Rectal smooth muscle tissue (tissue), 1 donor: ENCODE data around the gene ERMAP.
A peak's percentile ranks its signal among the peaks of the same experiment; 100 is the strongest.

Experiments used
- H3K27ac ChIP-seq: one replicate; pipeline ENCODE4 v1.7.0; 2013; ENCODE audit warnings: low read depth, low read length, inconsistent platforms
- H3K27me3 ChIP-seq: one replicate; pipeline ENCODE4 v1.7.0; 2013; ENCODE audit warnings: low read length; ENCODE audit not compliant: control insufficient read depth, insufficient read depth
- H3K36me3 ChIP-seq: one replicate; pipeline ENCODE4 v1.7.0; 2013; ENCODE audit warnings: low read length; ENCODE audit not compliant: control insufficient read depth, insufficient read depth
- H3K4me1 ChIP-seq: one replicate; pipeline ENCODE4 v1.7.0; 2013; ENCODE audit warnings: low read length; ENCODE audit not compliant: control insufficient read depth, insufficient read depth
- H3K4me3 ChIP-seq: one replicate; pipeline ENCODE4 v1.7.0; 2013; ENCODE audit warnings: low read length
- H3K9ac ChIP-seq: one replicate; pipeline ENCODE4 v1.7.0; 2013; ENCODE audit warnings: low read length

The ERMAP gene, protein sequence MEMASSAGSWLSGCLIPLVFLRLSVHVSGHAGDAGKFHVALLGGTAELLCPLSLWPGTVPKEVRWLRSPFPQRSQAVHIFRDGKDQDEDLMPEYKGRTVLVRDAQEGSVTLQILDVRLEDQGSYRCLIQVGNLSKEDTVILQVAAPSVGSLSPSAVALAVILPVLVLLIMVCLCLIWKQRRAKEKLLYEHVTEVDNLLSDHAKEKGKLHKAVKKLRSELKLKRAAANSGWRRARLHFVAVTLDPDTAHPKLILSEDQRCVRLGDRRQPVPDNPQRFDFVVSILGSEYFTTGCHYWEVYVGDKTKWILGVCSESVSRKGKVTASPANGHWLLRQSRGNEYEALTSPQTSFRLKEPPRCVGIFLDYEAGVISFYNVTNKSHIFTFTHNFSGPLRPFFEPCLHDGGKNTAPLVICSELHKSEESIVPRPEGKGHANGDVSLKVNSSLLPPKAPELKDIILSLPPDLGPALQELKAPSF

DNA sequence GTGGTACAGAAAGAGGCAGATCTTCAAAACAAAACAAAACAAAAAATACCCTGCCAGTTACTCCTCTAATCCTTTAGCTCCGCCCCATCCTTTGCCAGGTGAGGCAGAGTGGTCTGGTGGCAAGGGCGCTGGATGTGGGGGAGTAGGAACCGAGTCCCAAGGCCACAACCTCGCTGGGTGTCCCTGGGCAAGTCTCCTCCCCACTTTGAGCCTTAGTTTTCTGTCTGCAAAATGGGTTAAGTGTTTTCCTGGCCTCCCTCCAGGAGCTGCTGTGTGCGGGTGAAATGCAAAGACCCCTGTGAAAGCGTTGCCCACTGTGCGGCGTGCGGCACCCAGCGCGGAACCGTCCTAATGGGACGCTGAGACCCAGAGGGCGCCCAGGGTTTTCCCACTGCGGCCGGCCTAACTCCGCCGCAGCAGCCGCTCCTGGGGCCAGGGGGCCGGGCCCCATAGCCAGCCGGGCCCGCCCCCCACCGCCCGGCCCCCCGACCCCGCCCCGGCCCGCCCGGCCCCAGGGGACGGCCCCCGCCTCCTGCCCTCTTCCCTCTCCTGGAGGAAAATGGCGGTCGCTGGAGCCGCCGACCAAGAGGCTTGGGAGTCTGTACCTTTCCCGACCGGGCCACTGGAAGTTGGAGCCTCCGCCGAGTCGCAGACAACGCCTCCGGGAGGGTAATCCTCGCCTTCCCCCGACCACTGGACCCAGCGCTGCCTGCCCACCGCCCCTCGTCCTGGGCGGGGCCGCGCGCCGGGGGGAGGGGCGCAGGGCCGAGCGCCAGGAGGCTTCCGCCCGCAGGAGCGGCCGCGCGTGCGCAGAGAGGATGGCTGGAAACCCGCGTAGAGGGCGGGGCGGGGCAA is at the start of gene ERMAP, which contains the start of gene SVBP:
Gene ERMAP (plus strand): TSS at position 538 of the 855 bp plus-strand sequence. CDS start 13,327 bp downstream, outside the sequence.
Gene SVBP (minus strand): TSS at position 813 of the 855 bp plus-strand sequence. CDS start 853 bp downstream, outside the sequence.
- H3K27me3 ChIP-seq, result no peaks in the 10 kb centered on the region
- peak within 1 kb of the TSS; percentile 95 for H3K27ac ChIP-seq
- peaks cover 5% of the 10 kb centered on the region for H3K4me1 ChIP-seq
- peak within 1 kb of the TSS; percentile 52 for H3K9ac ChIP-seq
- H3K36me3 ChIP-seq, result peaks cover 2% of the 10 kb centered on the region
- H3K4me3 ChIP-seq, result peak within 1 kb of the TSS; percentile 85

GRCh38 chr1:42767510-42768000 is 49.4 kb upstream of the ERMAP start:
- Histone ChIP-seq H3K4me1 (peaks cover 12% of the 10 kb centered on the region), H3K9ac (peak overlapping the region; percentile 60), H3K4me3 (peak overlapping the region; percentile 92), H3K27ac (peak overlapping the region; percentile 81), H3K27me3 (no peaks in the 10 kb centered on the region), H3K36me3 (no peaks in the 10 kb centered on the region)

GRCh38 chr1:42768172-42768571 is 48.8 kb upstream of the ERMAP start:
- peaks cover 12% of the 10 kb centered on the region for H3K4me1 ChIP-seq
- no peak overlapping the region for H3K9ac ChIP-seq
- peak overlapping the region; percentile 92 for H3K4me3 ChIP-seq
- no peaks in the 10 kb centered on the region for H3K36me3 ChIP-seq
- no peak overlapping the region for H3K27ac ChIP-seq
- no peaks in the 10 kb centered on the region for H3K27me3 ChIP-seq

GRCh38 chr1:42769811-42770210 is 47.1 kb upstream of the ERMAP start:
- Histone ChIP-seq H3K4me1 (peaks cover 12% of the 10 kb centered on the region), H3K4me3 (no peak overlapping the region), H3K36me3 (no peaks in the 10 kb centered on the region), H3K9ac (no peak overlapping the region), H3K27ac (no peak overlapping the region), H3K27me3 (no peaks in the 10 kb centered on the region)

DNA sequence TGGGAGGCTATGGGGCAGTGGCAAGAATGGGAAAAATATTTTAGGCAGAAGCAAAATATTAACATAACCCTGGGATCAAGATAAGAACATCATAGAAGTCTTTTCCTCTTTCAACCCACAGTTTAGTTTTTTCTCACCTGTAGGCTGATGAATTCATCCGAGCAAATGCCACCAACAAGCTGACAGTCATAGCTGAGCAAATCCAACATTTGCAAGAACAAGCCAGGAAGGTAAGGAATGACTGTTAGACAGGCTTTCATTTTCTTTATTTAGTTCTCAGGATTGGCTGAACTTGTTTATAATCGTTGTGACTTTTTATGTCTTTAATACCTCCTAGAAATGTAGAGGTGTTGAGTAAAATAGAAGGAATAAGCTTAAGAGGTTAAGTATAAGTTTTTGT is 43.5 kb upstream of the ERMAP start:
- no peaks in the 10 kb centered on the region for H3K27me3 ChIP-seq
- H3K4me3 ChIP-seq, result no peak overlapping the region
- H3K36me3 ChIP-seq, result peaks cover 22% of the 10 kb centered on the region
- no peak overlapping the region for H3K9ac ChIP-seq
- H3K4me1 ChIP-seq, result peaks cover 1% of the 10 kb centered on the region
- H3K27ac ChIP-seq, result no peak overlapping the region

DNA sequence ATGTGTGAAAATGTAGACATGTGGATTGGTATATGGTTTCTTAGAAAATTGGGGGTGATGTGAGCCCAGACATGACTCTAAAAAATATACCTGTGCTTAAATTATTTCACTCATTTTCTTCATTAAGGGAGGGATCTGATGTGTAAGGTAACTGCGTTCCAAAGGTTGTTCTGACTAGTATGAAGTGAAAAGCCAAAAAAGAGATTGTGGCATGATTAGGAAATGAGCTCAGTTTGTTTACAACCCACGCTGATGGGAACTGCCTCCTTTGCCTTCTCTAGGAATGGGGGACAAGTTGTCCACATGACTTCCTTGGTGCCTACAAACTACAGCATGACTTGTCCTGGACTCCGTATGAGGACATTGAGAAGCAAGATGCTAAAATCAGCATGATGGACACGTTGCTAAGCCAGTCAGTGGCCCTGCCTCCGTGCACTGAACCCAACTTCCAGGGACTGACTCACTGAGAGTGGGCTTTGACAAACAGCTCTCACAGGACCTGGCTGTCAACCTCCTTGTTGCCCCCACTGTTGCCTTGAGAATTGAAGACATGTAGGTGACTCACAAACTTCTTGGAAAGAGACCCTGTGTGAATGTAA is 41.9 kb upstream of the ERMAP start:
- no peak overlapping the region for H3K4me3 ChIP-seq
- peaks cover 22% of the 10 kb centered on the region for H3K36me3 ChIP-seq
- H3K27me3 ChIP-seq, result no peaks in the 10 kb centered on the region
- no peaks in the 10 kb centered on the region for H3K4me1 ChIP-seq
- H3K9ac ChIP-seq, result no peak overlapping the region
- no peak overlapping the region for H3K27ac ChIP-seq

- Histone ChIP-seq H3K4me3 (no peak overlapping the region), H3K36me3 (peaks cover 22% of the 10 kb centered on the region), H3K27me3 (no peaks in the 10 kb centered on the region), H3K9ac (no peak overlapping the region), H3K27ac (no peak overlapping the region), H3K4me1 (no peaks in the 10 kb centered on the region)
These were observed 40.4 kb upstream of the ERMAP start for GRCh38 chr1:42776502-42776901.

GRCh38 chr1:42777852-42778251 is 39.1 kb upstream of the ERMAP start:
- Histone ChIP-seq H3K36me3 (peaks cover 22% of the 10 kb centered on the region), H3K27ac (no peak overlapping the region), H3K27me3 (no peaks in the 10 kb centered on the region), H3K4me1 (no peaks in the 10 kb centered on the region), H3K4me3 (no peak overlapping the region), H3K9ac (no peak overlapping the region)

- H3K36me3 ChIP-seq, result peaks cover 23% of the 10 kb centered on the region
- no peaks in the 10 kb centered on the region for H3K4me1 ChIP-seq
These were observed 37.2 kb upstream of the ERMAP start for GRCh38 chr1:42779725-42780124.

GRCh38 chr1:42780176-42780575 is 36.7 kb upstream of the ERMAP start:
- Histone ChIP-seq H3K36me3 (peaks cover 20% of the 10 kb centered on the region), H3K4me1 (no peaks in the 10 kb centered on the region), H3K9ac (no peak overlapping the region), H3K4me3 (no peak overlapping the region), H3K27ac (no peak overlapping the region), H3K27me3 (no peaks in the 10 kb centered on the region)

More at GRCh38 chr1:42779725-42780124, 37.2 kb upstream of the ERMAP start:
- Histone ChIP-seq H3K27me3 (no peaks in the 10 kb centered on the region), H3K9ac (no peak overlapping the region), H3K4me3 (no peak overlapping the region), H3K27ac (no peak overlapping the region)

DNA sequence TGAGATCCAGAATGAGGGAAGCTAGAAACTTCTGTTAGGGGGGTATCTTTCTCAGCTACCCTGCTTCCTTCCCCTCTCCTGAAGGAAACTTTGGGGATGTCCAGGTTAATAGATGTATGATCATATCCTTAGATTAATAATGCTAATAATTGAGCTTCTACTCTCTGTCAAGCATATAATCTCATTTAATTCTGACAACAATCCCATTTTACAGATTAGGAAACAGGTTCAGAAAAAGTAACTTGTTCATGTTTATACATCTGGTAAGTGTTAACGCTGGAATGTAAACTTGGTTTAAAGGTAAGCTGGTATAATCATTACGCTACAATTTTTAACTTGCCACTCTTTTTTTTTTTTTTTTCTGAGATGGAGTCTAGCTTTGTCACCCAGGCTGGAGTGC is 33.8 kb upstream of the ERMAP start:
- H3K9ac ChIP-seq, result no peak overlapping the region
- H3K4me3 ChIP-seq, result no peak overlapping the region
- H3K36me3 ChIP-seq, result peaks cover 2% of the 10 kb centered on the region
- H3K4me1 ChIP-seq, result peaks cover 2% of the 10 kb centered on the region
- no peak overlapping the region for H3K27ac ChIP-seq
- H3K27me3 ChIP-seq, result no peaks in the 10 kb centered on the region

GRCh38 chr1:42784547-42784945 is 32.4 kb upstream of the ERMAP start:
- Histone ChIP-seq H3K27ac (no peak overlapping the region), H3K9ac (no peak overlapping the region), H3K4me3 (peak overlapping the region; percentile 61)

More at GRCh38 chr1:42784547-42784945, 32.4 kb upstream of the ERMAP start:
- Histone ChIP-seq H3K4me1 (peaks cover 2% of the 10 kb centered on the region), H3K36me3 (peaks cover 2% of the 10 kb centered on the region), H3K27me3 (no peaks in the 10 kb centered on the region)
